Activated naive CD8-positive, alpha-beta T cell treated with anti-CD3 and anti-CD28 coated beads for 36 hours (primary cell): ENCODE measurements around the gene DLG5. TPM values are rescaled to one million over a fixed set of nuclear protein-coding genes. Genes with fewer than 3 reads are reported as not detected.

Experiments used
- DNase-seq: peaks from one replicate; pipeline ENCODE4 v3.0.0; 2021
- H3K27ac Mint-ChIP-seq: one replicate; pipeline ENCODE4 v1.8.0; 2022; ENCODE audit warnings: mild to moderate bottlenecking, moderate library complexity, mixed read lengths
- H3K27me3 Mint-ChIP-seq: one replicate; pipeline ENCODE4 v1.8.0; 2022; ENCODE audit warnings: mild to moderate bottlenecking, mixed read lengths
- H3K36me3 Mint-ChIP-seq: one replicate; pipeline ENCODE4 v1.8.0; 2021; ENCODE audit warnings: mild to moderate bottlenecking, mixed read lengths
- H3K4me1 Mint-ChIP-seq: one replicate; pipeline ENCODE4 v1.8.0; 2021; ENCODE audit warnings: mixed read lengths
- H3K4me3 Mint-ChIP-seq: one replicate; pipeline ENCODE4 v1.8.0; 2022; ENCODE audit warnings: mild to moderate bottlenecking, moderate library complexity, mixed read lengths
- H3K9me3 Mint-ChIP-seq: one replicate; pipeline ENCODE4 v1.8.0; 2022; ENCODE audit warnings: mixed read lengths
- total RNA-seq, 2 experiments: library from RNA; stranded (reverse); gene quantifications; one replicate each; pipeline ENCODE4 v1.2.3, GENCODE V29; 2021

Gene DLG5
- total RNA-seq, 2 experiments from 2014 or later = 1.6 to 2.1 TPM

DNA sequence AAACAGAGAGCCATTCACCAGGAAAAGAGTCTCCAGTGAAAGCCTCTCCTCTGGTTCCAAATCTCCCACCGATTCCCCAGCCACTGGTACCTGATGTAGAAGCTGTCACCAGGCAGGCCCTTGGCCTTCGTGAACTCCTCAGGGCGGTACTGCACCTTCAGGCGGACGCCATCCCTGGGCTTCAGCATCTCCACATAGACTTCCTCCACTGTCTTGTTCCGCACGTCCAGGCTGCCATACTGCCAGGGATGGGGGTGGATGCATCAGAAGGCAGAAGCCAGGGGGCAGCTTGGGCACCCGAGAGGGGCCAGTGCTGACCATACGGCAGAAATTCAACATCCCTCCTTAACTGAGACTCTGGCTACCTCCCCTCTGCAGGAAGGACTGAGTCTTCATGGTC lies 118.8 kb downstream of the DLG5 start:
- H3K27ac Mint-ChIP-seq = no peak overlapping the region
- no peaks in the 10 kb centered on the region for H3K36me3 Mint-ChIP-seq
- H3K27me3 Mint-ChIP-seq = no peaks in the 10 kb centered on the region
- H3K9me3 Mint-ChIP-seq = no peaks in the 10 kb centered on the region
- no peaks in the 10 kb centered on the region for H3K4me1 Mint-ChIP-seq
- DNase-seq = no peak
- H3K4me3 Mint-ChIP-seq = no peak overlapping the region

DNA sequence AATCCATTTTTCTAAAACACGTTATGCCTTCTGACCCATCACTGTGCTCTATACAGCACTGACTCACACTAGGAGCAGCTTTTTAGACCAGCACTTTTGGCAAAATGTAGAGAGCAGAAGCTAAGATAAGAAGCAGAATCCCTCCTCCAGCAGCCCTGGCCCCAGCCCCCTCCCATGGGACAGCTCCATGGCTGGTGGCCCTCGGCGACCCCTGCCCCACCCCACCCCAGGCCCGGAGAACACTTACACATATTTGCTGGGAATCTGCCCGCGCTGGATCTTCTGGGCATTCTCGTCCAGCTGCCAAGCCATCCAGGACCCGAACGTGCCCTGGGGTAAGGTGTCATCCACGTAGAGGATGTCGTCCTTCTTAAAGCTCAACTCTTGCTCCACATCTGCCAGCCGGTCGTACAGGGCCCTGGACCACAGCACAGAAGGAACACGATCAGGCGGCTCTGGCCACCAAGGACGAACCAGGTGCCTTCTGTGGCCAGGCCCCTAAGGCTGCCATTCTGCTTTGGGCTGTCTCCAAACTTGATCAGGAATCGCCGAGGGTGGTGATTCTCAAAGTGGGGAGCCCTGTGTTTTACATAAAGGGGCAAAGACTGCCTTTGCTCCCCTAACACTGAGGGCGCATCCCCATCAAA lies 119.9 kb downstream of the DLG5 start:
- no peaks in the 10 kb centered on the region for H3K27me3 Mint-ChIP-seq
- H3K4me1 Mint-ChIP-seq = peaks cover 4% of the 10 kb centered on the region
- no peaks in the 10 kb centered on the region for H3K36me3 Mint-ChIP-seq
- no peak overlapping the region for H3K4me3 Mint-ChIP-seq
- no peak overlapping the region for H3K27ac Mint-ChIP-seq
- DNase-seq = no peak
- H3K9me3 Mint-ChIP-seq = no peaks in the 10 kb centered on the region

DNA sequence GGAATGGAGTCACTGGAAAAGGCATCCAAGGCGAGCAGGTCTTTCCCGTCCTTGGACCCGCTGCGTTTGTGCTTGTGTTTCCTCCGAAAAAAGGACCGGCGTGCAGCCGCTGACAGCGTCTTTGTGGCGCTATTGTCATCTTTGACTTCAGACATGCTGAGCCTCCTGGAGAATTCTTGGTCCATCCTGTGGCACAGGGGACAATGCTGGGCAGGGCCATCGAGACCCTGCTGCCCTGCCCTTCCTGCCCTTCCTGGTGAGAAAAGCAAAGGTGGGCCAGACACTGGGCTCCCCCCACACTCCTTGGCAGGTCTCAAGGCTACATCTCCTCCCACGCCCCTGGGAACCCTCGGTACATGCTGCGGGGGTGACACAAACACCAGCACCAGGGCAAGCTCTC lies 120.9 kb downstream of the DLG5 start:
- no peak for DNase-seq
- peaks cover 11% of the 10 kb centered on the region for H3K4me1 Mint-ChIP-seq
- H3K27ac Mint-ChIP-seq = no peak overlapping the region
- H3K4me3 Mint-ChIP-seq = no peak overlapping the region
- H3K9me3 Mint-ChIP-seq = no peaks in the 10 kb centered on the region
- H3K27me3 Mint-ChIP-seq = no peaks in the 10 kb centered on the region
- no peaks in the 10 kb centered on the region for H3K36me3 Mint-ChIP-seq

DNA sequence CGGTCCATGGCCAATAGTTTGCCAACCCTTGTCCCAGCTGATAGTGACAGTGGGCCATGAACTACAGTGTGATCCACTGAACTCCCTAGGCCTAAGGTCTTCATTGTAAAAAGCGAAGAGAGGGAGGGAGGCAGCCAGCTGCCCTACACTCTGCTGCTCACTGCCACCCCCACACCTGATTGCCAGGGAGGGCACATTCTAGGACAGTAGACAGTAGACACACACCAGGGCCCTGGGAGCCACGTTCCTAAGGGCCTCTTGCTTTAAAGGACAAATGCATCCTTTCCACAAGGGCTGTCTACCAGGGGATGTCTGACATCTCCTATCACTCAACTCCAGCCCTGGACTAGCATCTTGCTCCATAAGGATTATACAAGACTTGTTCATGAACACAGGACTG lies 122.2 kb downstream of the DLG5 start:
- Mint-ChIP-seq H3K27me3 (peaks cover 5% of the 10 kb centered on the region), H3K27ac (no peak overlapping the region), H3K4me3 (no peak overlapping the region), H3K36me3 (no peaks in the 10 kb centered on the region), H3K9me3 (no peaks in the 10 kb centered on the region), H3K4me1 (peaks cover 13% of the 10 kb centered on the region)
- no peak for DNase-seq

DNA sequence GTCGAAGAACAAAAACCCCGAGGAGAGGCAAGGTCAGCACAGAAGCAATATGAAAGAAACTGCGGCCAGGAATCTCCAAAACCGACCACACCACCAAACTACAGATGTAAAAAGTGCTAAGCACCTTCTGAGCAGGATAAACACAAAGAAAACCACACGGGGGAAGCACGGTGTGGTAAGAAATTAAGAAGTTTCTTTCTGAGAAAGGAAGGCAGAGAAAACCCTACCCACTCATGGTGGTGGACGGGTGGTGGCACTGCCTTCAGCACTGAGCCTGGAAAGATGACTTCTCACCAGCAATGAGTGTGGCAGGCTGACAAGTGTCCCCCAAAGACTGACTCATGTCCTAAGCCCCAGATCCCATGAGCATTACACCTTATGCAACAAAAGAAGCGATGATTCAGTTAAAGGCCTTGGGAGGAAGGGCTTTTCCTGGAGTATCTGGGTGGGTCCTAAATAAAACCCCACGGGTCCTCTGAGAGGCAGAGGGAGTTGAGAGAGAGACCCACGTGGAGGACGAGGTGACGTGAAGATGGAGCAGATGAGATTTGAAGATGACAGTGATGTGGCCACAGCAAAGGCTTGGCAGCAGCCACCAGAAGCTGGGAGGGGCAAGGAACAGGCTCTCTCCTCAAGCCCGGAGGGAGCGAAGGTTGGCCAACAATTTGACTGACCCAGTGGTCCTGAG lies 124.9 kb downstream of the DLG5 start:
- Mint-ChIP-seq H3K4me1 (peaks cover 13% of the 10 kb centered on the region), H3K9me3 (no peaks in the 10 kb centered on the region), H3K36me3 (no peaks in the 10 kb centered on the region), H3K4me3 (no peak overlapping the region), H3K27ac (peak overlapping the region; percentile 38), H3K27me3 (peaks cover 12% of the 10 kb centered on the region)
- peak; percentile 69 for DNase-seq

DNA sequence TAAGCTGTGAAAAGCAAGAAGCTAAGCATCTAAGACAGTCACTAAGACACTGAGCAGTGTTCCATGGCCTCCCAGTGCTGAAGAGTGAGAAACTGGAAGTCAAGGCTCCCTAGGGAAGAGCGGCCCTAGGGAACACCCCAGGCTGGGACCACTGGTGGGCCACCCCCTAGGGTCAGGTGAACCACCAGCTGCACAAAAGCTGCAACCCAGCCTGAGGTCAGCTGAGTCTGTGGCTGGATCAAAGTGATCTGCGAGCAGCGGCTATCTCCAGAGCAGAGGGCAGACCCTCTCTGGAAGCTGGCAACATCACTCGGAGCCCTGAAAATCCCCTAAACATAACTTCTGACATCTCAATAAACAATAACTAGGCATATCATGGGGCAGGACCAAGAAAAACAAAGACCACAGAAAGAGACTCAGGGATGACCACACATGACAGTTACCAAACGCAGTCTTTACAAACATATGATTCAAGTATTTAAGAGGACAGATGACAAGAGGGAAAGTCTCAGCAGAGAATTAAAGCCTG lies 125.8 kb downstream of the DLG5 start:
- H3K4me1 Mint-ChIP-seq = peaks cover 13% of the 10 kb centered on the region
- H3K36me3 Mint-ChIP-seq = no peaks in the 10 kb centered on the region
- DNase-seq = no peak
- H3K9me3 Mint-ChIP-seq = no peaks in the 10 kb centered on the region
- H3K27ac Mint-ChIP-seq = peak overlapping the region; percentile 38
- peak overlapping the region; percentile 15 for H3K4me3 Mint-ChIP-seq
- peaks cover 12% of the 10 kb centered on the region for H3K27me3 Mint-ChIP-seq

DNA sequence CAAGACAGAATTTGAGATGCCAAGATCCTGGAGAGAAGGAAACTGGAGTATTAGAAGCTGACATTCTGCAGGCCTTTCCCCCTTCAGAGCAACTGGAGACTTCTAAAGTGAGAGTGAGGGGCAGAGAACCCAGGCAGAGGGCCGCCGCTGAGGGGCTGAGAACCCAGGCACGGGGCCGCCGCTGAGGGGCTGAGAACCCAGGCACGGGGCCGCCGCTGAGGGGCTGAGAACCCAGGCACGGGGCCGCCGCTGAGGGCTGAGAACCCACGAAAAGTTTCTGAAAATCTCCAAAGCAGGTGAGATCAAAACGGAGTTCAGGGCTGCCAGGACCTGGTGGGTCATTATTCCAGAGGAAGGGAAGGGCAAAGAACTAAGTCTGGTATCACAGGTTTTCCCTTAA lies 126.2 kb downstream of the DLG5 start:
- Mint-ChIP-seq H3K9me3 (no peaks in the 10 kb centered on the region), H3K27me3 (peaks cover 12% of the 10 kb centered on the region), H3K36me3 (no peaks in the 10 kb centered on the region), H3K4me3 (no peak overlapping the region), H3K27ac (no peak overlapping the region), H3K4me1 (peaks cover 13% of the 10 kb centered on the region)
- no peak for DNase-seq

DNA sequence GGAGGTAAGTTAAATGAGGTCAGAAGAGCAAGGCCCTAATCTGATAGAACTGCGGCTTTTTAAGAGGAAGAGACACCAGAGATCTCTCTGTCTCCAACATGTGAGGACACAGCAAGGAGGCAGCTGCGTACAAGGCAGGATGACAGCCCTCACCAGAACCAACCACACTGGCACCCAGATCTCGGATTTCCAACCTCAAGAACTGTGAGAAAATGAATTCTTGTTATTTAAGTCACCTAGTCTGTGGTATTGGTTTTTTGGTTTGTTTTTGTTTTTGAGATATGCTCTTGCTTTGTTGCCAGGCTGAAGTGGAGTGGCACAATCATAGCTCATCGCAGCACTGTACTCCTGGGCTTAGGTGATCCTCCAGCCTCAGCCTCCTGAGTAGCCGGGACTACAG lies 127.2 kb downstream of the DLG5 start:
- H3K36me3 Mint-ChIP-seq = no peaks in the 10 kb centered on the region
- no peak overlapping the region for H3K27ac Mint-ChIP-seq
- no peak for DNase-seq
- peaks cover 12% of the 10 kb centered on the region for H3K27me3 Mint-ChIP-seq
- H3K4me1 Mint-ChIP-seq = peaks cover 13% of the 10 kb centered on the region
- H3K4me3 Mint-ChIP-seq = no peak overlapping the region
- no peaks in the 10 kb centered on the region for H3K9me3 Mint-ChIP-seq

DNA sequence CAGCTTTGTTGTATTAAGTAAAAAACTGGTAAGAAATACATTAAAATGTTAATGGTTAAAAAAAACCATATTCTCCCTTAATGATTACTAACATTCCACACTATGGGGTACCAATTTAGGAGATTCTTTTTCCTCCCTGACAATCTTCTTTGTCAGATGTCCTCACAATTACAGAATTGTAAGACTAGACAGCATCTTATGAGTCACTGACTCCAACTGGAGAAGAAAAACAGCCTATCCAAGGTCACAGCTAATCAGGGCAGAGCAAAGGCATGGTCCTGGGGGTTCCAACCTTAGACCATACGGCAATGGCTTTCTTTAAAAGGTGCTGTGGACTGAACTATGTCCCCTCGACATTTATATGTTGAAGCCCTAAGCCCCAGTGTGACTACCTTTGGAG lies 127.6 kb downstream of the DLG5 start:
- DNase-seq = no peak
- peaks cover 13% of the 10 kb centered on the region for H3K4me1 Mint-ChIP-seq
- no peaks in the 10 kb centered on the region for H3K36me3 Mint-ChIP-seq
- H3K27ac Mint-ChIP-seq = no peak overlapping the region
- peaks cover 12% of the 10 kb centered on the region for H3K27me3 Mint-ChIP-seq
- H3K9me3 Mint-ChIP-seq = no peaks in the 10 kb centered on the region
- no peak overlapping the region for H3K4me3 Mint-ChIP-seq

DNA sequence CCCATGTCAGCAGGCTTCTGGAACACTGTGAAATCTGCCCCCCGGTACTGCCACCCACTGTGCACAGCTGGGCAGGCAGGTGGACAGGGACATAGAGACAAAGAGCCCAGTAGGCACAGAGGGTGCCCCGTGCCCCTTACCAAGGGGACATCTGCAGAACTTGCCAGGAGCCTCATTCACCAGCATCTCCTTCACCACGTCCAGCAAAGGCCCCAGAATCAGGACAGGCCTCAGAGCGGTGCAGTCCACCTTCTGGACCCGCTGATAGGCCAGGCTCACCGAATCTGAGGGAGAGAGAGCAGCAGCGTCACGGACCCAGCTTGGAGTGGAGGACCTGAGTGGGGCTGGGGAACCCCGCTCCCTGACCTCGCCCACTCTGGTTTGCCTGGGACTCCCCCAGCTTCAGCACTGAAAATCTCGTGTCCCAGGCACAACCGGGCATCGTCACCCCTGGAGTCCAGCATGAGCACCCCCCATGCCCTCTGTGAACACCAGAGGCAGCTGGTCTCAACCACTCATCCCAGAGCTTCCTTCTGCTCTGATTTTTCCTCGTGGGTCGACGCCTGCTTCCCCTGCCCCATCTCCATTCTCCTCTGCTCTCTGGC lies 130.1 kb downstream of the DLG5 start:
- no peaks in the 10 kb centered on the region for H3K9me3 Mint-ChIP-seq
- peaks cover 12% of the 10 kb centered on the region for H3K27me3 Mint-ChIP-seq
- peaks cover 7% of the 10 kb centered on the region for H3K4me1 Mint-ChIP-seq
- H3K4me3 Mint-ChIP-seq = no peak overlapping the region
- no peak overlapping the region for H3K27ac Mint-ChIP-seq
- H3K36me3 Mint-ChIP-seq = no peaks in the 10 kb centered on the region
- no peak for DNase-seq

DNA sequence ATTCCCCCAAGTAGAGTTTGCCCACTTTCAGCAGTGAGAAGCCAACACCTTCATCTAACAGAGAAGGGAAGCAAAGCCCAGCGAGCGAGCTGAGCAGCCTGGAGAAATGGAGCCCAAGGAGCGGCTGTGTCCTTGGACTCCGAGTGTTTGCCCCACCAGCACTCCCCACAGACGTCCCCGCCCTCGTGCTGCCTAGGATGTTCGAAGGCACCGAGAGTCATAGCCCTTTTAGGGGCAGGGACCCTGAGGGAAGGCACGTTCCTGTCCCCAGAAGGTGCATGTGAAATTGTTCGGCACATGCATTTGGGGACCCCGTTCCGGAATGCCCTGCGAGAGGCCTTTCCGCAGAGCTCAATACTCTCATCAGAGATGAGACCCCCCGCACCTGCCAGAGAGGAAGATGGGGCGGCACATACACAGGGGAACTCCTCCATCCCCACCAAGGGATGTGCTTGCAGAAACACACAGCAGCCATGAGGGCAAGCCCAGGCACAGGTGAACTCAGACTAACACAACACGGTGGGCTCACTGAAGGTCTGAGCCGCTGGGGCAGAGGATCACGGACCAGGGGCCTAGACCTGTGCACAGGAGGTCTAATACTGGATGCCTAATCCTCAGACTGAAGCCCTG lies 131.0 kb downstream of the DLG5 start:
- Mint-ChIP-seq H3K27ac (no peak overlapping the region), H3K4me1 (peaks cover 1% of the 10 kb centered on the region), H3K36me3 (no peaks in the 10 kb centered on the region), H3K9me3 (no peaks in the 10 kb centered on the region), H3K27me3 (peaks cover 12% of the 10 kb centered on the region), H3K4me3 (no peak overlapping the region)
- DNase-seq = no peak

DNA sequence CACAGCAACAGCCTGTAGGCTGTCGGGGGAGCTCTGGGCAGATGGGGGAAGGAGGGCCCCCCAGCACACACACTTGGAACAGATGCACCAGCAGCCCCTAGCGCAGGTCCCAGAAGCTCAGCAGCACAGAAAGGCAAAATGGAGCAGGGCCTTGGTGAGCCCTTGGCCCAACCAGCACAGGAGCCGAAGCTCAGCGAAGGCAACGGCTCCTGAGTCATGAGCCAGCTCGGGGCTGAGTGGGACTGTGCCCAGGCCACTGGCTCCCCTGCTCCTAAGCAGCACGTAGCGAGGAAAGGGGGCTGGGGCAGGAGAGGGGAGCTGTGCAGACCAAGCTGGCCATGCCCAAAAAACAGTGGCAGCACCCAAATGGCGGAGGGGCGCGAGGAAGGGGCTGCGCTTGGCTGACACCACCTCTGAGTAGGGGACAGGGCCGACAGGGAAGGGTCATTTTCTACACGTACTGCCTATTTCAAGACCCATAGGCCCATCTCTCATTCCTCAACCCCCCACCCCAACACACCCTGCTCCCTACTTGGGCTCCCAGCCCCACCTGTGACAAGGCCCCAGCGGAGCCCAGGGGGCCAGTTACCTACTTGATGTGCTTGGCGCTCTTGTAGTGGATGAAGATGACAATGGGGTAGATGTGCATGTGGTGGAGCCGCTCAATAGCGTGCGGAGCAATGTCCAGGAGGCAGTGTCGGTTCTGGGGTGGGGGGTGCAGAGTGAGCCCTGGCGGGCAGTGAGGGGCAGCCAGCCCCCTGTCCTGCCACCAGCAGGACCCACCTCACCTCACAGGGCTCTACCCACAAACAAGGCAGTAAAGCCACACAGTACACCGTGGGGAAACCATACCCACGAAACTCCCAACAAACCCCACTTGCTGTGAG lies 132.1 kb downstream of the DLG5 start:
- H3K4me1 Mint-ChIP-seq = no peaks in the 10 kb centered on the region
- peaks cover 8% of the 10 kb centered on the region for H3K27me3 Mint-ChIP-seq
- no peak for DNase-seq
- H3K4me3 Mint-ChIP-seq = no peak overlapping the region
- no peaks in the 10 kb centered on the region for H3K36me3 Mint-ChIP-seq
- no peaks in the 10 kb centered on the region for H3K9me3 Mint-ChIP-seq
- no peak overlapping the region for H3K27ac Mint-ChIP-seq

DNA sequence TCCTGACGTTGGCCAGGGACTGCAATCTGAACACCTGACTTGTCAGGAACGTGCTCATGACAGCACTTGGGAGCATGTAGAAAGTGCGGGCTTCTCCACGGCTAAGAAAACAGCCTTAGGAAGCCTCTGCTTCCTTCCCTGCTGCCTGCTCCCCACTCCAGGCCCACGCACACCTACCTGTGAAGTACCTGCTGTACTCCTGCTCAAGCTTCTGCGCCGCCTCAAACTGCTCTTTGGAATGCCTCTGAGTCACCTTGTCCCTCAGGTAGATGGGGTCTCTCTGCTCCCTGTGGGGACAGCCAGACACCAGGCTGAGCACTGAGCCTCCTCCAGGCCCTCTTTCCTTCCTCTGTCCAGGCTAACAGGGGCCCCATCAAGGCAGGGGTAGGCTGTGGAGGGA lies 132.7 kb downstream of the DLG5 start:
- H3K27ac Mint-ChIP-seq = no peak overlapping the region
- no peaks in the 10 kb centered on the region for H3K9me3 Mint-ChIP-seq
- H3K4me3 Mint-ChIP-seq = no peak overlapping the region
- DNase-seq = no peak
- H3K4me1 Mint-ChIP-seq = no peaks in the 10 kb centered on the region
- H3K27me3 Mint-ChIP-seq = peaks cover 1% of the 10 kb centered on the region
- no peaks in the 10 kb centered on the region for H3K36me3 Mint-ChIP-seq

DNA sequence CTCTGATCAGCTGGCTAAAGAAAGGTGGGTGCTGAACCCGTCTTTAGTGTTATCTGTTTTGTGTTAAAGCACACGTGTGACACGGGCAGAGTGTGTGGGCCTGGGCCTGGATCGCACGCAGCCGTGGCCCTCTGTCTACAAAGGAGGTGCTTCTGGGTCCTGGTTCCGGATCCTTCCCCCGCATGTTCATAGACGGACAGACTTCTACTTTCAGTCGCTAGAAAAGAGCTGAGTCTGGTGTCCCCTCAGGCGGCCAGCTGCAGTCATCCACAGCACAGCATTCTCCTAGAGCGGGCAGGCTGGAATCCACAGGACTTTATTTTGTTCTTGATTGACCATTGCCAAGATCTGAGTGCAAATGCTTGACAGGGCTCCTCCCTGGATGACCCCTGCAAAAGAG lies 134.4 kb downstream of the DLG5 start:
- H3K27me3 Mint-ChIP-seq = no peaks in the 10 kb centered on the region
- no peaks in the 10 kb centered on the region for H3K36me3 Mint-ChIP-seq
- no peak for DNase-seq
- no peaks in the 10 kb centered on the region for H3K9me3 Mint-ChIP-seq
- no peak overlapping the region for H3K27ac Mint-ChIP-seq
- no peak overlapping the region for H3K4me3 Mint-ChIP-seq
- H3K4me1 Mint-ChIP-seq = no peaks in the 10 kb centered on the region
